ENCODE data around the gene FURIN. TPM values are rescaled to one million over a fixed set of nuclear protein-coding genes. Genes with fewer than 3 reads are reported as not detected.
A peak's percentile ranks its signal among the peaks of the same experiment; 100 is the strongest.

Gene FURIN
- total and polyA plus RNA-seq, 2 of the 8 experiments (the other 6 are each of a cell fraction or from before 2014, with no cell fraction given), result 15.8 to 32.1 TPM

DNA sequence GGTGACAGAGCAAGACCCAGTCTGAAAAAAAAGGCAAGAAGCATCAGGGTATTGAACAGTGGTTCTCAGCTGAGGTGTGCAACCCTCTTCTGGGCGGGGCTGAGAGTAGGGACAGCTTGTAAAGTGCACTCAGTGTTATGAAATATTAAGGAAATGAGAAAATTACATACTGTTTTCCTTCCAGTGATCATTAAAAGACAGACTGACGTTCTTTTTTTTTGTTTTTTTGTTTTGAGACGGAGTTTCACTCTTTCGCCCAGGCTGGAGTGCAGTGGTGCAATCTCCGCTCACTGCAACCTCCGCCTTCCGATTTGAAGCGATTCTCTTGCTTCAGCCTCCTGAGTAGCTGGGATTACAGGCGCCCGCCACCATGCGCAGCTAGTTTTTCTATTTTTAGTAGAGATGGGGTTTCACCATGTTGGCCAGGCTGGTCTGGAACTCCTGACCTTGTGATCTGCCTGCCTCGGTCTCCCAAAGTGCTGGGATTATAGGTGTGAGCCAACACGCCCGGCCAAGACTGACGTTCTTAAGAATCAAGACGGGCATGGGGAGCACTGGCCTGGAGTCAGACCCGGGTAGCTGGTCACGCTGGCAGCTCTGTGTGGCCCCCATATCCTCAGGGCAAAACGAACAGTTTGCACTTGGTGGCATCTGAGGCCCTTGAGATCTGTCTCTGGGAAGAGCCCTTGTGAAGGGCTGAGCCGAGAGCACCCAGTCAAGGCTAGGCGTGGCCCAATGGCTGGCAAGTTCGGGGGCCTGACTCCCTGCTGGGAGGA, 46.1 kb downstream of the FURIN start:
- no peaks in the 10 kb centered on the region for H3K79me1 ChIP-seq (ENCODE audit: low read depth, low read length)
- H2BK20ac ChIP-seq (ENCODE audit: low read length), result no peak overlapping the region
- no peaks in the 10 kb centered on the region for H3K79me2 ChIP-seq (ENCODE audit: control insufficient read depth in 1 of 2, insufficient read depth in 2 of 2, low read length in 2 of 2)
- H3K9ac ChIP-seq (replicated peaks in 1 of 4; ENCODE audit: extremely low read depth in 1 of 4, low read depth in 3 of 4, low read length in 3 of 4), result no peak overlapping the region
- H4K8ac ChIP-seq (ENCODE audit: extremely low read depth, insufficient read depth, low read length), result peak overlapping the region; percentile 45
- no peaks in the 10 kb centered on the region for H3K23me2 ChIP-seq (ENCODE audit: low read depth, low read length)
- no peak overlapping the region for H3K23ac ChIP-seq (ENCODE audit: insufficient read length)
- no peak overlapping the region for H3K4me3 ChIP-seq (ENCODE audit: extremely low read depth in 1 of 4, insufficient read depth in 2 of 4, low read depth in 3 of 4, low read length in 4 of 4)
- no peaks in the 10 kb centered on the region; a peak in 3 of 8 replicates for H3K36me3 ChIP-seq (ENCODE audit: control insufficient read depth in 2 of 4, insufficient read depth in 4 of 4, low read length in 3 of 4)
- no peak overlapping the region for H3K4ac ChIP-seq (replicated peaks; ENCODE audit: insufficient read length, low read depth, low read length)
- no peak overlapping the region for H3K27ac ChIP-seq (ENCODE audit: low read depth, low read length)
- no peak overlapping the region for H2BK15ac ChIP-seq (ENCODE audit: low read length)
- H2AFZ ChIP-seq (ENCODE audit: low read length), result no peak overlapping the region
- H2BK120ac ChIP-seq (replicated peaks; ENCODE audit: low read depth, low read length), result no peak overlapping the region
- CTCF ChIA-PET (ENCODE audit: partially characterized antibody), result interaction anchor here (0.6 to 6.8 kb wide), 7 partner anchors 8 to 1442 kb away, joined by 3 to 87 read pairs (median 4); partner anchors contain the start of genes HDDC3, MAN2A2 and UNC45A
- H3K14ac ChIP-seq (ENCODE audit: insufficient read length), result no peak overlapping the region
- H3K9me3 ChIP-seq (ENCODE audit: insufficient read depth in 2 of 2, low read depth in 1 of 2, low read length in 1 of 2), result no peaks in the 10 kb centered on the region
- DNase-seq (ENCODE audit: low read depth in 1 of 2, low spot score in 2 of 2), result no peak
- H2BK5ac ChIP-seq (ENCODE audit: low read depth, low read length), result no peak overlapping the region
- no peak for TF ChIP-seq GABPA (IDR thresholded peaks at IDR 0.05; ENCODE audit: borderline replicate concordance, insufficient read depth, low read length)
- 95% methylated on average over 22 of the region's 22 CpGs; no CpG with 5 or more reads in 1 of the 2 experiments for WGBS, 2 experiments (ENCODE audit: extremely low coverage in 1 of 2, insufficient coverage in 1 of 2, insufficient read length in 1 of 2, insufficient replicate concordance in 2 of 2, low coverage in 1 of 2, low lambda C conversion rate in 2 of 2, missing lambda C conversion rate in 1 of 2)
- no peak overlapping the region for H3K56ac ChIP-seq (replicated peaks; ENCODE audit: insufficient read length, low read depth, low read length)
- no peak overlapping the region for H3K18ac ChIP-seq (ENCODE audit: extremely low read depth, low read length)
- H4K91ac ChIP-seq (replicated peaks; ENCODE audit: insufficient read length, low read length), result no peak overlapping the region
- POLR2A ChIA-PET (ENCODE audit: partially characterized antibody), result no interaction called here
- H3K4me1 ChIP-seq (replicated peaks in 1 of 4; ENCODE audit: control insufficient read depth in 3 of 4, insufficient read depth in 4 of 4, low read length in 3 of 4), result peaks cover 0 to 2% (median 0%) of the 10 kb centered on the region in 4 experiments; a peak in 2 of 7 replicates
- peaks cover 2% of the 10 kb centered on the region in 2 experiments for H4K20me1 ChIP-seq (replicated peaks in 1 of 2; ENCODE audit: control insufficient read depth in 1 of 2, insufficient read depth in 2 of 2, low read length in 2 of 2)
- no peak overlapping the region for H3K4me2 ChIP-seq (ENCODE audit: insufficient read depth in 1 of 2, low read depth in 2 of 2, low read length in 2 of 2)
- no peaks in the 10 kb centered on the region for H3K27me3 ChIP-seq (replicated peaks in 1 of 4; ENCODE audit: control insufficient read depth in 3 of 4, extremely low read depth in 1 of 4, insufficient read depth in 3 of 4, low read length in 3 of 4)
- H2AK5ac ChIP-seq (ENCODE audit: low read depth, low read length), result no peak overlapping the region
- no peak overlapping the region for H2BK12ac ChIP-seq (ENCODE audit: low read depth, low read length)
- H4K5ac ChIP-seq (ENCODE audit: insufficient read length, low read depth, low read length), result no peak overlapping the region
- no peak for FAIRE-seq

Data from H1 (cell line).